Islet of Langerhans (tissue), 1 donor: ENCODE measurements around the gene MEGF10.

ENCODE experiments used
- FAIRE-seq: peaks from one replicate; lab custom pipeline; 2011; peaks lifted over from hg19 to GRCh38; lab: Jason Lieb, UNC

Gene MEGF10

DNA sequence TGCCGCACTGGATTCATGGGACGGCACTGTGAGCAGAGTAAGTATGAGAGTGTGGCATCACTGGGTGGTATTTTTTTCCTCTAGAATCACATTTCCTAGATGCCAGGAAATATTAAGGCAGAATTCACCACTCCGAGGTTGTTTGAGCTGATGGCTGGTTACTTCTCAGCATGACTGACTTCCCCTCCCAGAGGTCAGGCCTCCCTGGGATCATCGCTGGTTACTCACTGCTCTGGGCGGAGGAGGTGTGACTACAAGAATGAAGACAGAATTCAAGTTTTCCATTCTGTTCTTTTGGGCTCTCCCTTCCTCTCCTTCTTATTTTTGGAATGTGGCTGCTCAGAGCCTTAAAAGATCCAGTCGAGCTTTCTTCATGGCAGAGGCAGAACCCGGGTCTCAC lies 150.2 kb downstream of the MEGF10 start:
- FAIRE-seq: no peak

DNA sequence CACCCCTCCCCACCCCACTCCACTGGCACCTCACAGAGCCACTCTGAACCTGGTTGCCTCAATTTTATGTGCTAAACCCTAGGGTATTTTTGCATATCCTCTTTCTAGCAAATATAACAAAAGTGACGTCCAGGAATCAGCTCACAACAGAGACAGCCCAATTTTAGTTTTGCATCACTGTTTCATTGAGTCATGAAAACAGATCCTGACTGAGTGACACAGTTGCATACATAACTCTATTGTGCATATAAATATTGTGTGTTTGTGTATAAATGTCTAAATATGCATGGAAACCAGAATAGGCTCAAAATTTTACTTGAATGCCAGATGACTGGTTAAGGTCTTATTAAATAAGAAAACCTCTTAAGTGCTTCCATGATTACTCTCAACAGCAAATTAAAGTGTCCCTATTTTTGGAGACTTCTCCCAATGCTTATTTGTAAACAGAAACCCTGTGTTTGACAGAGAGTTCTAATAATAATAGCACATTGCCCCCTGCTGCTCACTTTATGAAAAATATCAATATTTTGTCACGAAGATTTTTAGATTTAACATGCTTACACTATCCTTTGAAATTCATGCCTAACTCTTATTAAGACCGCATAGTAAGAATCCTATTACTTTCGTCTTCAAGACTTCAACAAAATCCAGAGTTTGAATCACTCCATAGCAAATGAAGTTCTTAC lies 151.3 kb downstream of the MEGF10 start:
- FAIRE-seq: peak; percentile 53

GRCh38 chr5:127444171-127444570 lies 153.6 kb downstream of the MEGF10 start:
- no peak for FAIRE-seq

GRCh38 chr5:127445328-127445727 lies 154.7 kb downstream of the MEGF10 start:
- no peak for FAIRE-seq

DNA sequence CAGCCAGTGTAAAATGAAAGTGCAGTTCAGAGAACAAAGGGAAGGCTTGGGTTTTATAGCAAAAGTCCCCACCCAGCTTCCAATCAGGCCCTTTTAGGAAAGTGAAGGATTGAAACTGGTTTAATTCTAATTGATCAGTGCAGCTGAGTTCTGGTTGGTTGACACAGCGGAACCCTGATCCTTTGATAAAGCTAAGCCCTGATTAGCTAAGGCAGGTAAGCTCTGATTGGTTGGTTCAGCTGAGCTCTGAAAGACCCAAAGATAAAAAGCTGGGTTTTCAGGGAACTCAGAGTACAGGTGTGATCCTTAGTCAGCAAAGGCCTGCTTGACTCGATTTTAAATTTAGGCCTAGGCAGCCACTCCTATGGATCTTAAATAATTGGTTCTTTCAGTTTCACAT lies 156.0 kb downstream of the MEGF10 start:
- FAIRE-seq: no peak

DNA sequence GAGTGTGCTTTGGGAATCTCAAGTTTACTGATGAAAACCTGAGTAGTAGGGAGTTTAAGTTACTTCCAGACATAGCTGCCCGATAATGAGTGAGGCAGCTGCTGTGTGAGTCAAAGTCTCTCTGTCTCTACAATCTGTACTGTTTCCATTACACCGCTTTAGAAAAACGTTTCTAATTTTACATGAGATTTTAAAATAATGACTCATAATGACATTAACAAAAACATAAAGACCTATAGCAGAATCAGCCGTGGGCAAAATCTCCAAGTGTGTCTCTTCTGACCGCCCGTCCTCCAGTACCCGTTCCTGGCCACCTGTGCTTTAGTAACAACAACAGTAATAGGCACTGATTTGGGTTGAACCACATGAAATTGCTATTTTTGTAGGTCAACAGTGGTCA lies 157.2 kb downstream of the MEGF10 start:
- no peak for FAIRE-seq

GRCh38 chr5:127450046-127450445 lies 159.4 kb downstream of the MEGF10 start:
- FAIRE-seq: no peak

DNA sequence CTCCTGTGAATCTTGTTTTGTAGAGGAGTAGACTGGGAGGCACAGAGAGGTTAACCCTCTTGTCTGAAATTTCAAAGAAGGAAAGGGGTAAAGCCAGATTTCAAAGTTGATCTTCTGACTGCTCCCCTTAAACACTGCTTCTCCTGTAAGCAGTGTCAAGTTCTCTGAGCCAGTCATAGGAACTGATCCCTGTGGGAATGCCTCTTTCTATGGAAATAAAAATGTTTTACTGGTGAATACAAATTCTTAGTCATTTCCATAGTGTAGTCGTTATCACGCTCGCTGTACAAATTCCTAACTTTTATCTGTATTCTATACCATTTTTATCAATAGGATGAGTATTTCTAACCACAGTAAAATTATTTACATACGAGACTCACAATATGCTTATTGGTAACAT lies 160.5 kb downstream of the MEGF10 start:
- no peak for FAIRE-seq

- FAIRE-seq: no peak
These were observed 162.0 kb downstream of the MEGF10 start for GRCh38 chr5:127452626-127453025.

GRCh38 chr5:127471211-127471610 lies 180.6 kb downstream of the MEGF10 start:
- no peak for FAIRE-seq

DNA sequence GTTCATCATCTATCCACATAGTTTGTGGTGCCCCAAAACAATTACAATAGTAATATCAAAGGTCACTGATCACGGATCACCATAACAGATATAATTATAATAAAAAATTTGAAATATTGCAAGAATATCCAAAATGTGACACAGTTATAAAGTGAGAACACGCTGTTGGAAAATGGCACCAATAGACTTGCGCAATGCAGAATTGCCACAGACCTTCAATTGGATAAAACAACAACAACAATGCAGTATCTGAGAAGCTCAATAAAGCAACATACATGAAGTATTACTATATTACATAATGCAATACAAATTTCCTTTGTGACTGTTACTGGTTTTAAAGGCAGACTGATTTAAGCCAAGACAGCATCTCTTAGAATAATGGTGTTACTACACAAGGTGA lies 182.1 kb downstream of the MEGF10 start:
- no peak for FAIRE-seq

- FAIRE-seq: no peak
These were observed 195.9 kb downstream of the MEGF10 start for GRCh38 chr5:127486471-127486870.

- FAIRE-seq: peak; percentile 95
These were observed 202.5 kb downstream of the MEGF10 start for GRCh38 chr5:127492854-127493738.

GRCh38 chr5:127498548-127498947 lies 208.0 kb downstream of the MEGF10 start:
- FAIRE-seq: no peak

DNA sequence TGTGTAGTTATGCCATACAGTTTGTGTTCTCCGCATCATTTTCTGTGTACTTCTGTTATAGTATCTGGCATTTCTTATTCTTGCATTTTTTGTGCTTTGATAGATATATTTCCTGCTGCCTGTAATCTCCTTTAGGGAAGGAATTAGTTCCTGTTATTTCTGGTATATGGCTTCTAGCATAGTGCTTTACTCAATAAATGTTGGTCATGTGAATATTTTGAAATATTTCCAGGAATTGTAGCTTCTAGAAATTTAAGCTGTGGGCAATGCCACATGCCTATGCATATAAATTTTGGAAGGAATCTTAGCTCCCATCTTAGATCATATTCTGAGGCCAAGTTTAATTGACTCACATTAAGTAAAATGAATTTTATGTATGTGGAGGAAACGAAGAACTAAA lies 215.3 kb downstream of the MEGF10 start:
- no peak for FAIRE-seq

DNA sequence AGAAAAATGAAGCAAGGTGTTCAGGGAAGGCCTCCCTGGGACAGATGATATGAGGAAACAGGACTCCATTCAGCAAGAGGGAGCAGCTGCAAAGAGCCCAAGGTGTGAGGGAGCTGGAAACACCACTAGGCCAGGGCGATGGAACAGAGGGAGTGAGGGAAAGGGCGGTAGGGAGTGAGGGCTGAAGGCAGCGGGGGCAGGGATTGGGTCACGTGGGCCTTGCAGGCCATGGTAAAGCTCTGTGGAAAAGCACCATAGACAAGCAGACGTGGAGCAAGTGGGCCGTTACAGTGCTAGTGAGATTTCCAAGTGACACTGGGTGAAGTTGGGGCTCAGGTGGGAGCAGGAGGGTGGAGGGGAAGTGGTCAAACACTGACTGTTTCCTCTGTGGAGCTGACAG lies 216.0 kb downstream of the MEGF10 start:
- no peak for FAIRE-seq

- FAIRE-seq: no peak
These were observed 218.2 kb downstream of the MEGF10 start for GRCh38 chr5:127508644-127509373.
